ENCODE data around the gene SPEN. TPM values are rescaled to one million over a fixed set of nuclear protein-coding genes. Genes with fewer than 3 reads are reported as not detected.

Gene SPEN
- total RNA-seq, 1 experiment from 2014 or later, result 44.2 TPM

DNA sequence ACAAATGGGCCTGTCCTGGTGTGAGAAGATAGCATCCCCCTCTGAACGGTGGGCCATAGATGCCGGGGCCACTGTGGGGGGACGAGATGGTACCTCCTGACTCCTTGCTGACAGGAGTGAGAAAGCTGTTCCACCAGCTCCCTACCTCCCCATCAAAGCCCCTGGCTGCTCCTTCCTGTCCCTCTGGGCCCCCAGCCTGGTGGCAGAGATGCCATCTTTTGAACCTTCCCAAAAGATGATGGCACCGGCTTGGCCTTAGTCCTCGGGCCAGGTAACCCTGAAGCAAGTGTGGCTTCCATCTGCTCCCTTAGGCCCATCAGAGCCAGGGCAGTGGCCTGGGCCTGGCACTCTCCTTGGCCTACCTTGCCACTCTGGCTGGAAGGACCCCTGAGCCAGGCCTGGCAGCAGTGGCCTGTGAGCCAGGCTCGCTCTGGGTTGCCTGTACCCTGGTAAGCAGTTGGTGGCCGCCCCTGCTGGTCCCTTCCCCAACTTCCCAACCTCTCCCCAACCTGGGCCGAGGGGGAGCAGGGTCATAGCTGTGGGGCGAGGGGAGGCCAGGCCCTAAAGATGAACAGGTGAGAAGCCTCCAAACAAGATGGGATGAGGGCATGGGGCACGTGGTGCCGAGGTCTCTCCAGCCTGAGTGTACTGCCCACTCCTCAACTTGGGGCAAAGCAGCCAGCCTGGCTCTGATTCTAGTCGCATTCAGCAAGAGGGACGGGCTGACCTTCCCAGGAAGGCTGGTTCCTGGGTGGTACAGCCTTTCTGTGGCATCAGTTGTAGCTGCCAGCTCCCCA is 93.7 kb downstream of the SPEN start:
- no peak for DNase-seq (ENCODE audit: unreplicated experiment)
- peaks cover 5% of the 10 kb centered on the region for H3K4me1 Mint-ChIP-seq (ENCODE audit: insufficient read depth, unreplicated experiment)
- no TSS peak for BruUV-seq (replicated peaks)
- peaks cover 59% of the 10 kb centered on the region for H3K36me3 Mint-ChIP-seq (ENCODE audit: insufficient read depth, unreplicated experiment)
- ChIA-PET POLR2A (interaction anchor here (0.5 to 1.0 kb wide), 4 partner anchors 13 to 142 kb away, joined by 3 read pairs; no protein-coding TSS in a partner anchor), CTCF (interaction anchor here (0.7 kb wide), 1 partner anchor 35 kb away, joined by 3 read pairs; no protein-coding TSS in a partner anchor)
- no peak overlapping the region for H3K27ac Mint-ChIP-seq (ENCODE audit: low read depth, unreplicated experiment)
- TF ChIP-seq, protein P1, sequence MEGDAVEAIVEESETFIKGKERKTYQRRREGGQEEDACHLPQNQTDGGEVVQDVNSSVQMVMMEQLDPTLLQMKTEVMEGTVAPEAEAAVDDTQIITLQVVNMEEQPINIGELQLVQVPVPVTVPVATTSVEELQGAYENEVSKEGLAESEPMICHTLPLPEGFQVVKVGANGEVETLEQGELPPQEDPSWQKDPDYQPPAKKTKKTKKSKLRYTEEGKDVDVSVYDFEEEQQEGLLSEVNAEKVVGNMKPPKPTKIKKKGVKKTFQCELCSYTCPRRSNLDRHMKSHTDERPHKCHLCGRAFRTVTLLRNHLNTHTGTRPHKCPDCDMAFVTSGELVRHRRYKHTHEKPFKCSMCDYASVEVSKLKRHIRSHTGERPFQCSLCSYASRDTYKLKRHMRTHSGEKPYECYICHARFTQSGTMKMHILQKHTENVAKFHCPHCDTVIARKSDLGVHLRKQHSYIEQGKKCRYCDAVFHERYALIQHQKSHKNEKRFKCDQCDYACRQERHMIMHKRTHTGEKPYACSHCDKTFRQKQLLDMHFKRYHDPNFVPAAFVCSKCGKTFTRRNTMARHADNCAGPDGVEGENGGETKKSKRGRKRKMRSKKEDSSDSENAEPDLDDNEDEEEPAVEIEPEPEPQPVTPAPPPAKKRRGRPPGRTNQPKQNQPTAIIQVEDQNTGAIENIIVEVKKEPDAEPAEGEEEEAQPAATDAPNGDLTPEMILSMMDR (IDR thresholded peaks at IDR 0.05; ENCODE audit: unreplicated experiment), result no peak
- no peak overlapping the region for H3K4me3 Mint-ChIP-seq (ENCODE audit: unreplicated experiment)
- no peaks in the 10 kb centered on the region for H3K9me3 Mint-ChIP-seq (ENCODE audit: unreplicated experiment)
- intact Hi-C loops (cut with micrococcal nuclease), result no loop called here
- no peaks in the 10 kb centered on the region for H3K27me3 Mint-ChIP-seq (ENCODE audit: insufficient read depth, unreplicated experiment)

DNA sequence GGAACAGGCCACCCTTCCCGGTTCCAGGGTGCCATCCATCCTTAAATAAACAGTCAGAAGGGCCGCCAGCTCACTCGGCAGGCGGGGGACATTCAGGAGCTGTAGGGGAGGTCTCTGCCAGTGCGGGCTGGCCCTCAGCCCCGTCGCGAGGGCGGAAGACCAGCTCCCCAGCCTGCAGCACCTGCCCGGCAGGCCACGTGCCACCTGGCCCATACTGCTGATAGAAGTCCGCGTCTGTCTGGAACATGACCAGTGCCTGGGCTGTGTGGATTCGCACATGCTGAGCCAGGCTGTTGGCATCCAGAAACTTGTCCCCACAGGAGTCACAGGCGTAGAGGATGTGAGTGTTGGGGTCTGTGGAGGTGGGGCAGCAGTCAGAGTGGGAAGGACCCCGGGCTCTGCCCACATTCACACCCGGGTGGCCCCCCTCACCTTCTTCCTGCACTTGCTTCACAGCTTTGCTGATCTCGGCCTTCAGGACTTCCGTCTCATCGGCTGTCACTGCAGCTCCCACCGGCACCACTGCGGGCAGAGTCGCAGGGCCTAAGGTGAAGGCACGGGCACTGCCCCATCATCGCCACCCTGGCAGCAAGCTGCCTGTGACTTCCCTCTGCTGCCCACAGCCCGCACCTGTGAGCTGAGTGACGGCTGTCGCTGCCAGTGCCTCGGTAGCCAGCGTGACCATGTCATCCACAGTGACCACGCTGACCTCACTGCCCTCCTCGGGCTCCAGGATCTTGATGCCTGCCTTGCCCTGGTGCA is 94.6 kb downstream of the SPEN start:
- ChIA-PET POLR2A (no interaction called here), CTCF (interaction anchor here (0.7 kb wide), 1 partner anchor 36 kb away, joined by 3 read pairs; no protein-coding TSS in a partner anchor)
- Mint-ChIP-seq H3K27ac (ENCODE audit: low read depth, unreplicated experiment) (peak overlapping the region; percentile 46), H3K9me3 (ENCODE audit: unreplicated experiment) (no peaks in the 10 kb centered on the region), H3K4me1 (ENCODE audit: insufficient read depth, unreplicated experiment) (peaks cover 5% of the 10 kb centered on the region), H3K4me3 (ENCODE audit: unreplicated experiment) (no peak overlapping the region), H3K27me3 (ENCODE audit: insufficient read depth, unreplicated experiment) (no peaks in the 10 kb centered on the region), H3K36me3 (ENCODE audit: insufficient read depth, unreplicated experiment) (peaks cover 59% of the 10 kb centered on the region)
- DNase-seq (ENCODE audit: unreplicated experiment), result no peak
- intact Hi-C loops (cut with micrococcal nuclease), result no loop called here
- TF ChIP-seq, protein P1 (IDR thresholded peaks at IDR 0.05; ENCODE audit: unreplicated experiment), result no peak
- BruUV-seq (replicated peaks), result no TSS peak

DNA sequence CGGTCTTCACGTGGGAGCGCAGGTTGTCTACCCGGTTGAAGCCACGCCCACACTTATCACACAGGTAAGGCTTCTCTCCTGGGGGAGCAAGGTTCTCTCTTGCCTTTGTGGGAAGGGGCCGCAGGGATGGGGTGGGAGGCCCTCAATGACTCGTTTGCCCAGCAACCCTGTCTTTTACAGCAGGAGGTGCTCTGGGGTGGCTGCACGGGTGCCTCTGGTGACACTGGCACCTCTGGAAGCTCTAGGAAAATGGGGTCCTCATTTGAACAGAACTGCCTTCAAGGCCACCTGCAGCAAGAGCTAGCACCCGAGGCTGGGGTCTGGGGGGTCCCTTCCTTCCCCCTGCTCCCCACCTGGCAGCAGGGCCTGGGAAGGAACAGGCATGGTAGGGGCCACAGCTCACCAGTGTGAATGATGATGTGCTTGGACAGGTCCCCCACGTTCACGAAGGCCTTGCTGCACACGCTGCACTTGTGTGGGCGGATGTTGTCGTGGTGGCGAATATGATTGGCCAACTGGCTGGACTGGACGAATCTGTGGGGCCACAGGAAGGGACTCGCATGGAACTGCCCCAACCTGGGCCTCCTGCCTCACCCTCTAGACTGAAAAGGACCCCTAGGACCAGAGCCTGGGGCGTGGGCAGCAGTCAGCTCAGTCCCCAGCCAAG is 95.3 kb downstream of the SPEN start:
- intact Hi-C loops (cut with micrococcal nuclease), result no loop called here

More for the DNA sequence above, 95.3 kb downstream of the SPEN start:
- no peaks in the 10 kb centered on the region for H3K27me3 Mint-ChIP-seq (ENCODE audit: insufficient read depth, unreplicated experiment)
- no peak overlapping the region for H3K27ac Mint-ChIP-seq (ENCODE audit: low read depth, unreplicated experiment)
- peaks cover 13% of the 10 kb centered on the region for H3K4me1 Mint-ChIP-seq (ENCODE audit: insufficient read depth, unreplicated experiment)
- no peak overlapping the region for H3K4me3 Mint-ChIP-seq (ENCODE audit: unreplicated experiment)
- H3K9me3 Mint-ChIP-seq (ENCODE audit: unreplicated experiment), result no peaks in the 10 kb centered on the region
- POLR2A ChIA-PET, result no interaction called here
- BruUV-seq (replicated peaks), result no TSS peak
- peaks cover 59% of the 10 kb centered on the region for H3K36me3 Mint-ChIP-seq (ENCODE audit: insufficient read depth, unreplicated experiment)
- no peak for DNase-seq (ENCODE audit: unreplicated experiment)
- TF ChIP-seq, protein P1 (IDR thresholded peaks at IDR 0.05; ENCODE audit: unreplicated experiment), result no peak
- CTCF ChIA-PET, result interaction anchor here (0.6 kb wide), 1 partner anchor 200 kb away, joined by 3 read pairs; no protein-coding TSS in a partner anchor

Measured in MCF 10A (cell line).